ENCODE results near the gene KCNK3.

- TF ChIP-seq, protein P1, sequence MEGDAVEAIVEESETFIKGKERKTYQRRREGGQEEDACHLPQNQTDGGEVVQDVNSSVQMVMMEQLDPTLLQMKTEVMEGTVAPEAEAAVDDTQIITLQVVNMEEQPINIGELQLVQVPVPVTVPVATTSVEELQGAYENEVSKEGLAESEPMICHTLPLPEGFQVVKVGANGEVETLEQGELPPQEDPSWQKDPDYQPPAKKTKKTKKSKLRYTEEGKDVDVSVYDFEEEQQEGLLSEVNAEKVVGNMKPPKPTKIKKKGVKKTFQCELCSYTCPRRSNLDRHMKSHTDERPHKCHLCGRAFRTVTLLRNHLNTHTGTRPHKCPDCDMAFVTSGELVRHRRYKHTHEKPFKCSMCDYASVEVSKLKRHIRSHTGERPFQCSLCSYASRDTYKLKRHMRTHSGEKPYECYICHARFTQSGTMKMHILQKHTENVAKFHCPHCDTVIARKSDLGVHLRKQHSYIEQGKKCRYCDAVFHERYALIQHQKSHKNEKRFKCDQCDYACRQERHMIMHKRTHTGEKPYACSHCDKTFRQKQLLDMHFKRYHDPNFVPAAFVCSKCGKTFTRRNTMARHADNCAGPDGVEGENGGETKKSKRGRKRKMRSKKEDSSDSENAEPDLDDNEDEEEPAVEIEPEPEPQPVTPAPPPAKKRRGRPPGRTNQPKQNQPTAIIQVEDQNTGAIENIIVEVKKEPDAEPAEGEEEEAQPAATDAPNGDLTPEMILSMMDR (IDR thresholded peaks at IDR 0.05; ENCODE audit: insufficient read depth, low read depth, low read length): no peak
- TF ChIP-seq EZH2 (IDR thresholded peaks at IDR 0.05; ENCODE audit: insufficient read depth, low read length): no peak
Measured at GRCh38 chr2:26706093-26706492, 13.6 kb downstream of the KCNK3 start.

Data from astrocyte (in vitro differentiated cells and primary cell).